NCI-H1092 (cell line): ENCODE results near the gene FAM184B.
"Not testable (repeated sequence)": the region's sequence is repeated elsewhere in the genome, so short reads cannot be mapped to it uniquely, and the experiment has no call there.

Experiments
- DNase-seq: peaks from one replicate; lab custom pipeline; 2025; lab: John Stamatoyannopoulos, UW

The FAM184B gene

DNA sequence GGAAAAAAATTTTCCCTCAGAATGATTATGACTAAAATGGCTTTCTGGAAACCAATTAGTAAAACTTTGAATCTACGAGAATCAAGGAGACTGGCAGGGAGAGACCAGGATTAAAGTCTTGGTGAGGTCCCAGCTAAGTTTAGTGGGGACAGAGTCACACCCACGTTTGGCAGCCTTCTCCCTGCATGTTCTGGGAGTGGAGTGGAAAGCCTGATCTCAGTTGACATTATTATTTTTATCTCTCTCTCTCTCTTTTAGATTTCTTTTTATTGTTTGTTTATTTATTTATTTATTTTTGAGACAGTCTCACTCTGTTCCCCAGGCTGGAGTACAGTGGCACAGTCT is 99.2 kb downstream of the FAM184B start:
- no peak for DNase-seq

GRCh38 chr4:17681281-17682221 is 99.9 kb downstream of the FAM184B start:
- no peak for DNase-seq

DNA sequence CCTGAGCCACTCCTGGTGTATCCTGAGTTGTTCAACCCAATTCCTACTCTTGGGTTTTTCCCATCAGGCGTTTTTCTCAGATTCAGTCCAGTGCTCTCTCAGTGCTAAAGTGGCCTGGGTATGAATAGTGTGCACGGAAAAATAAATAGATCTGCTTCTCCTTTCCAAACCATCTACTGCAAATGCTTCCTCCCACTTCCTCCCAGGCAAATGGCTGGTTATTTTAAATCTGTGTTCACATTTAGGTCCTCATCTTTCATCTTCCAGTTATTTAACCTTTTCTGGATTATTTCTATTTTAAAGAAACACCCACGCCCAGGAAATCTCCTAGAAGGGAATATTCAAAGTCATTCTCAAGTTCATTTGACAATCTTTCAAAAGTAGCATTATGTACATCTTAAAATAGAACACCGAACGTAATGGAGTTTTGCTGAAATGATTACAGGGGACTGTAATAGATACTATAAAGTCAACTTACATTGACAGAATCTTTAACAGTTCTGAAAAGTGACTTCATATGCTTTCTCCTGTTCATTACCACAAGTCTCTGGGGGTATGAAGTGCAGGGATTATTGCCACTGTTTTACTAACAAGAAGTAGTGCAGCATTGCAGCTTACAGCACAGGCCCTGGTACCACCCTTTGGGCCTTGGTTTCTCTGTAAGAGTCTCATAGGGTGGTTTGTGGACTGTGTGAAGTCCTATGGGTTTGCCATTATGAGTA is 100.7 kb downstream of the FAM184B start:
- DNase-seq = no peak

DNA sequence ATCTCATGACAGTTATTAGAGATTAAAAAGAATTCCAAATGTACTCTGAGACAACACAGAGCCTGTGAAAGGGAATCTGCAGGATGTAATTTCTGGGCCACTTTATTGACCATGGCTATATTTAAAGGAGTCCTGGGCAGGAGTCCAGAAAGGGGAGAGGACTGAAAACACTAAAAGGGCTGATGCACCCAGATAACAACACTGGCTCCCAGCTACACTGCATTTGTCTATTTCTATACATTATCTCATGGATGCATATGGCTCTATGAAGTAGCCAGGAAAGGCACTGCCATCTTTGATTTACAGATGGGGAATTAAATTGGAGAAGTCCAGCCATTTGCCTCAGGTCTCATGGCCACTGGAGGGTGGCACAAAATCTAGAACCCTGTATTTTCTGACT is 111.0 kb downstream of the FAM184B start:
- DNase-seq = no peak

GRCh38 chr4:17667653-17668201 is 113.7 kb downstream of the FAM184B start:
- DNase-seq = no peak

GRCh38 chr4:17667253-17667652 is 114.2 kb downstream of the FAM184B start:
- DNase-seq = no peak

GRCh38 chr4:17665852-17666251 is 115.6 kb downstream of the FAM184B start:
- DNase-seq = no peak

GRCh38 chr4:17665346-17665745 is 116.1 kb downstream of the FAM184B start:
- no peak for DNase-seq

GRCh38 chr4:17664755-17665154 is 116.7 kb downstream of the FAM184B start:
- no peak for DNase-seq

DNA sequence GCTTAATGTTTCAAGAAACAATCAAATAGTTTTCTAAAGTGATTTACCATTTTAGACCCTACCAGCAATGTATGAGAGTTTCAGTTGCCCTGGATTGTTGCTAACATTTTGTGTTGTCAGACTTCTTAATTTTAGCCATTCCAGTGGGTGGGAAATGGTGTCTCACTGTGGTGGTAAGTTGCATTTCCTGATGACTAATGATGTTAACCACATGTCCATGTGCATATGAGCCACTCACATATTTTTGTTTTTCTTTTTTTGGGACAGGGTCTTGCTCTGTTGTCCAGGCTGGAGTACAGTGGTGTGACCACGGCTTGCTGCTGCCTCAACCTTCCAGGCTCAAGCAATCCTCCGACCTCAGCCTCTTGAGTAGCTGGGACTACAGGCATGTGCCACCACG is 118.7 kb downstream of the FAM184B start:
- no peak for DNase-seq

DNA sequence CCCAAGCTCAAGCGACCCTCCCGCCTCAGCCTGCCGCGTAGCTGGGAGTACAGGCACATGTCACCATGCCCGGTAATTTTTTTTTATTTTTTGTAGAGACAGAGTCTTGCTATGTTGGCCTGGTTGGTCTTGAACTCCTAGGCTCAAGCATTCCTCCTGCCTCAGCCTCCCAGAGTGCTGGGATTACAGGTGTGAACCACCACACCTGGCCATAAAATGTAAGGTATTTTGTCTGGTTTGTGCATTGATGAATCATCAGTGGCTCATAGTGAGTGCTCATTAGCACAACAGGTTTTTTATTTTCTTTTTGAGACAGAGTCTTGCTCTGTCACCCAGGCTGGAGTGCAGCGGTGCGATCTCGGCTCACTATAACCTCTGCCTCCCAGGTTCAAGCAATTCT is 122.2 kb downstream of the FAM184B start:
- not testable (repeated sequence) for DNase-seq

DNA sequence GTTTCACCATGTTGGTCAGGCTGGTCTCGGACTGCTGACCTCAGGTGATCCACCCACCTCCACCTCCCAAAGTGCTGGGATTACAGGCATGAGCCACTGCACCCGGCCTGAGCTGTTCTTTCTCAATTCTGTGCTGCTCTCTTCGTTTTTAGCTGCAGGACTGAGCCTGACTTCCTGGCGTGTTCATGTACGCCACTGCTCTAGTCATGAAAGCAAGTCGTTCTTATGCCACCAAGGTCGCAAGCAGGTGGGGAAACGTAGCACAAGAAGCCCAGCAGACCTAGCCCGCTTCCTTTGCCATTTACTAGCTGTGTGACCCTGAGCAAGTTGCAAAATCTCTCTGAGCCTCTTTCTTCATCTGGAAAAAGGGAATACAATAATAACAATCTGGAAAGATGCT is 123.6 kb downstream of the FAM184B start:
- DNase-seq = no peak

DNA sequence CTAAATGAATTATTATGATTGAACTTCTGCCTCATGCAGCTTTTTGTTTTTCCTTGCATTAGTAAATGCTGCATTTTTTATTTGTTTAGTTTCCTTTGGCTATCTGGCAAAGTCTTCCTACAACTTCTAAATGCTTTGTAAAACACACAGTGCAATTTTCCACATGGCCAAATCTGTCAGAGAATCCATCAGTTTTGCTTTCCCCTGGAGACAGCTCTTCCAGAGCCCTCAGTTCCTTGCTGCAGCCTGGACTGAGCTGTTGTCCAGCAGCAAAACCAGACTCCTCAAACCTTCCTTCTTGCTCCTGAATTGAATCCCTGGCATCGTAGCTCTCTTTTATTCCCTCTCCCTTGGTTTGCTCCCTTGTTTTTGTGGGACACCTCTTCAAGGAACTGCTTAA is 124.3 kb downstream of the FAM184B start:
- no peak for DNase-seq

- no peak for DNase-seq
These were observed 126.7 kb downstream of the FAM184B start for GRCh38 chr4:17654701-17655100.

GRCh38 chr4:17650406-17650805 is 131.0 kb downstream of the FAM184B start:
- DNase-seq = no peak

GRCh38 chr4:17647927-17648326 is 133.5 kb downstream of the FAM184B start:
- no peak for DNase-seq

GRCh38 chr4:17647176-17647806 is 134.1 kb downstream of the FAM184B start:
- no peak for DNase-seq

GRCh38 chr4:17646693-17647092 is 134.7 kb downstream of the FAM184B start:
- no peak for DNase-seq

GRCh38 chr4:17642398-17642783 is 139.0 kb downstream of the FAM184B start:
- no peak for DNase-seq

- no peak for DNase-seq
These were observed 142.3 kb downstream of the FAM184B start for GRCh38 chr4:17639136-17639535.

DNA sequence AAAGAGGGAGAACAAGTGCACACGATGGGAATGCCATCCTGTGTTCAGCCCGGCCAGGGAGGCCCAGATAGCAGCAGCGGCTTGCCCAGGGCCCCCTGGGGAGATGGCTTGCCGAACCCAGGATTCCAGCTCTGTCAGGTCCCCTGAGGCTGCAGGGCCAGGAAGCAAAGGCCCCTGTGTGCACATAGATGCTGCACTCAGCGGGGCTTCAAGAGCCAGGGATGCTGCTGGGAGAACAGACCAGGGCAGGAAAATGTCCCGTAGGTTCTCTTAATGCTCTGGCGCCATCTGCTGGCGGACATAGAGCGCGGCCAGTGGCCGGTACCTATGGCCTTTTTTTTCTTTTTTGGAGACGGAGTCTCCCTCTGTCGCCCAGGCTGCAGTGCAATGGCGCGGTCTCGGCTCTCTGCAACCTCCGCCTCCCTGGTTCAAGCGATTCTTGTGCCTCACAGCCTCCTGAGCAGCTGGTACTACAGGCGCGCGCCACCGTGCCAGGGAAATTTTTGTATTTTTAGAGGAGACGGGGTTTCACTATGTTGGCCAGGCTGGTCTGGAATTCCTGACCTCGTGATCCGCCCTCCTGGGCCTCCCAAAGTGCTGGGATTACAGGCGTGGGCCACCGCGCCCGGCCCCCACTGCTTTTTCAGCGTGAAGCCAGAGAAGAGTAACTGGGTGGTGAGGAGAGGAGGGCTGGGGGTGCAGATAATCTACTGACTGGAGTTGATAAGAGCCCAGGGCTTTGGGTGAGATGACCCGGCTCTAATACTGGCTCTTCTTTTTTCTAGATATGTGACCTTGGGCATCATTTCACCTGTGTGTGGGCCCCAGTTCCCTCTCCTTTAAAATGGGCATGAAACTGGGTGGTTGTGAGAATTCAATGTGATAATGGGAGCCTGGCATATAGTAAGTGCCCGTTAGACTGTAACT is 144.5 kb downstream of the FAM184B start:
- DNase-seq = peak; percentile 63

GRCh38 chr4:17636341-17636695 is 145.1 kb downstream of the FAM184B start:
- DNase-seq = no peak
